ENCODE data around the gene RPS6KA2.
"Not testable (repeated sequence)": the region's sequence is repeated elsewhere in the genome, so short reads cannot be mapped to it uniquely, and the experiment has no call there.

The RPS6KA2 gene

DNA sequence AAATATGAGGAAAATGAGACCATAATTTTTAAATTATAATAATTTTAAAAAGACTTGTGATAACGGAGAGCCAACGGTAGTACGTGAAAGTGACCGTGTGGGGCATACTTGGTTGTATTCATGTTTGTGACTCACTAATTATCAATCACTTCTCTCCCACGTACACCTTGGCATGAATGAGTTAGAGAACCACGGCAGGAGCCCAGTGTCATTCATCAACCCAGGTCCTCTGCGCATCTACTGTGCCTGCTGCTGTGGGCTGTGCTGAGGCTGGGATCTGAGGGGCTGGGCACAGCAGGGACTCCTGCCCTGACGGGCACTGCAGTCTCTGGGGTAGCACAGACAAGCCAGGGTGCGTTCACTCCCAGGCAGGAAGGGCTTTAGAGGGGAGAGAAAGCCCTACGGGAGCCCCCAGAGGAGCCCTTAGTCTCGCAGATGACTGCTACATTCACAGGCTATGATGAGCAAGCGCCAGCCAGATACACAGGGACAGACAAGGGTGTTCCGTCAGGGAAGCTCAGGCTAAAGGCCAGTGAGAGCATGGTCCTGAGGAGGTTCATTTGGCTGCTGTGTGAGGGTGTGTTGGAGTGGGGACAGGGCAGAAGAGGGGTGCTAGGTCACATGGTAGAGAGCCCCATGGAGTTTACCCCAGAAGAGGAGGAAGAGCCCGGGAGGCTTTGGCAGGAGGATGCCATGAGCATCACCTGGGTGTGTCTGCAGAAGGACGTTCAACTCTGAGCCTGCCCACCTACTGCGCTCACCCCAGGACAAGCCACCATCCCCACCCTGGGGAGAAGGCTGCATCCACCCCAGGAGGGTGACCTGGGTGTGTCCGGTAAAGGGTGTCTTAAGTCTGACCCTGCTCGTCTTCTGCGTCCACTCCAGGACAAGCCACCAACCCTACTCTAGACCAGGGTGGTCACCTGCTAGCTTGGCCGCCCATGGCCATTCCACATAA, 8.2 kb upstream of the RPS6KA2 start:
- no peak for DNase-seq (ENCODE audit: low read depth)

- not testable (repeated sequence) for DNase-seq (ENCODE audit: low read depth)
Measured at GRCh38 chr6:166634581-166634980, 7.5 kb upstream of the RPS6KA2 start.

GRCh38 chr6:166633732-166634535, 6.9 kb upstream of the RPS6KA2 start:
- DNase-seq (ENCODE audit: low read depth): no peak

- no peak for DNase-seq (ENCODE audit: low read depth)
Measured at GRCh38 chr6:166632731-166633130, 5.7 kb upstream of the RPS6KA2 start.

DNA sequence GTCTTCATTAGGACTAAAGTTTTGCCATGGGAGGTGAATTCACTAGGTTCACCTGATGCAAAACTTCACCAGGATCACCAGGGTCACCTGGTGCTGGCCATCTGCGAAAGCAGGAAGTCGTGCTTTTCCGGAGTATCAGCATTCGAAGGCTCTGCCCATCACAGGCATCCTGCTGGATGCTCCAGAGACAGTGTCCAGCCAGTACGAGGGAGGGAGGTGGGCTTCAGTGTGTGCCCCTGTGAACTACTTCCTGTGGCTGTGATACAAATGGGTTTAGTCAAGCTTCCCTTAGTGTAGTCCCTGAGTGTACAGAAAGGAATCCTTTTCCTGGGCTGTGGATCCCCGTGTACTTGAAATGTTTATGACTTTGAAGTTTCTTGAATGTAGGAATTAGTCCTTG, 3.4 kb upstream of the RPS6KA2 start:
- no peak for DNase-seq (ENCODE audit: low read depth)

GRCh38 chr6:166629628-166630027, 2.6 kb upstream of the RPS6KA2 start:
- no peak for DNase-seq (ENCODE audit: low read depth)

DNA sequence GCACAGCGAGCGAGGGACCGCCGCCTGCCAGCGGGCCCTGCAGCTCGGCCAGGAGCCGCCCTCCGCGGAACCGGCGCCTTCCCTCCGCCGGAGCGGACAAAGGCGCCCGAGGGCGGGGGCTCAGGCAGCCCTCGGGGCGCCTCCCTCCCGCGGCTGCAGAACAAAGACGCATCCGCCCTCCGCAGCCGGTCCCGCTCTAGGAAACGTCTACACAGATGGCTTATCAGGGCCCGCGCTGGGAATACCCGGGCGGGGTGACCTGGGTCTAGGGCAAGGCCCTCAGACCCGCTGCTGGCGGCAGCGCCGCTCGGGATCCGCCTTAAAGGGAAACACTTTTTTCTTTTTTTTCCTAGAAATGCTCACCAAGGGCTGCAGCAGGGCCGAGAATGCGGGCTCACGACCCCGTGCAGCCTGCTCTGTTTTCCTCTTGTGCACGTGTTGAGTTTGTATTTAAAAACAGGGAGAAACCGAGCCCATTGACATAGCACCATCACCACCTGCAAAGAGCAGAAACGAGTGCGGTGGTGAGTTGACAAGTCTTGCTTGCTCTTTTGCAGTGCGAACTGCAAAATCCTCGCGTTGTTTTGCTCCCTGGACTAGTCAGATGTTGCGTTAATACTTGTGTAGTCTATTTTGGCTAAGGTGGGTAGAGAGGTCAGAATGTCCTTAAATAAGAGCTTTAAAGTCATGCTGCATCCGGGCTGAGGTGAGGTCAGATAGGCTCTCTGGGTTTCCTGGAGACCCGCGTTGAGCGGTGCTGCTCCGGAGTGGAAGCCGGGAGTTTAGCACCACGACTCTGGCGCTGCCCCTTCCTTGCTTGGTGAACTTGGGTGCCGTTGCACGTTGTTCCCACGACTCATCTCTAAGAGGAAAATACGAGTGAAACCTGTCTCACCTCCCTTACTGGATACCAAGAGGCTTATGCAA, 1.1 kb upstream of the RPS6KA2 start:
- DNase-seq (ENCODE audit: low read depth): peak; percentile 29

DNA sequence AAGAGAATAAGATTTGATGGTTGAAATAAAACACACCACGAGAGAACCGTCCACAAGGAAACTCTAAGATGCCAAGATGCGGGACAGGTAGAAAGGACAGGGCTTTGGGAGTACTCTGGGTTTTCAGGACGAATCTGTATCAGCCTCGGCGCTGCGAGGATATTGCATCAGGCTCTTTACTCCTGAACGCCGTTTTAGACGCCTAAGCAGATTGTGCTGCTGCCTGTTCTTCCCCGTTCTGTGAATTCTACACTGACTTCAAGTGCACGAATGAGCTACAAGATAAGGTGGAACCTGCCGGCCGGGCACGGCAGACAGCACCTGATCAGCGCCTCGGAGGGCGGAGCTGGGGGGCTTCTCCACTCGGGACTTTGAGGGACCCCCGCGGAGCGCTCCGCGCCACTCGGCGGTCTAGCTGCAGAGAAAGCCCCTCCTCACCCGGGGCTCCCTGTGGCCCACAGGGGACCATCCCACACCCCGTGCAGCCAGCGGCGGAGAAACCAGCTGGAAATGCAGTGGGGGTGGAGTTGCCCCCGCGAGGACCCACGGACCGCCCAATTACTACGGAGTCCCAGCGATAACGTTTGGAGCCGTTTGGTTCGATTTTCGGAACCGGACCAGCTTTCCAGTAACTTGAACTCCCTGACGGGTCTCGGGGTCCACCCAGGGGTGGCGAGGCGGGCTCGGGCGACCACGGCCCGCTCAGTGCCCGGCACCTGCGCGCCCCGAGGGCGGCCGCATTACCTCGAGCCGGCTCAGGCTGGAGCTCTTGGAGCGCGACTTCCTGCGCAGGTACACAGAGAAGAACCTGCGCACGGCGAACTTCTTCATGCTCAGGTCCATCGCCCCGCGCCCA, 646 bp downstream of the RPS6KA2 start:
- DNase-seq (ENCODE audit: low read depth): peak; percentile 10

DNA sequence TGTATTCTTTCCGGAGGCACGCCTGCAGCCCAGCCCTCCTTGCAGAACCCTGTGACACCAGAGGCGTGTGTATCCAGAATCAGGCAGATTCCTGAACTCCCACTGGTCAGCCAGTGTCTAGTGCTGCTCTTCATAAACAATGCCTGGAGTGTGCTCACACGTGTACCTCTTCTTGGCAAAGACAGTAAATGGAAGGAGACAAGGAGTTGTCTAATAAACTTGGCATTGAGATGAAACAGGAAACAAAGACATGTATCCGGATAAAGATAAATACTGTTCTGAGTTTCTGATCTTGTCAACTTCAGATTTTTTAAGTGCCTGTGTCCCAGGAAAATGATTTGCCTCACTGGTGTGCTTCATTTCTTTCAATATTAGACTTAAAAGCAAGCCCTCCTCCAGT, 1.7 kb downstream of the RPS6KA2 start:
- no peak for DNase-seq (ENCODE audit: low read depth)

GRCh38 chr6:166624275-166624674, 2.8 kb downstream of the RPS6KA2 start:
- DNase-seq (ENCODE audit: low read depth): no peak

GRCh38 chr6:166623318-166623717, 3.7 kb downstream of the RPS6KA2 start:
- no peak for DNase-seq (ENCODE audit: low read depth)

GRCh38 chr6:166621114-166621540, 5.9 kb downstream of the RPS6KA2 start:
- no peak for DNase-seq (ENCODE audit: low read depth)

DNA sequence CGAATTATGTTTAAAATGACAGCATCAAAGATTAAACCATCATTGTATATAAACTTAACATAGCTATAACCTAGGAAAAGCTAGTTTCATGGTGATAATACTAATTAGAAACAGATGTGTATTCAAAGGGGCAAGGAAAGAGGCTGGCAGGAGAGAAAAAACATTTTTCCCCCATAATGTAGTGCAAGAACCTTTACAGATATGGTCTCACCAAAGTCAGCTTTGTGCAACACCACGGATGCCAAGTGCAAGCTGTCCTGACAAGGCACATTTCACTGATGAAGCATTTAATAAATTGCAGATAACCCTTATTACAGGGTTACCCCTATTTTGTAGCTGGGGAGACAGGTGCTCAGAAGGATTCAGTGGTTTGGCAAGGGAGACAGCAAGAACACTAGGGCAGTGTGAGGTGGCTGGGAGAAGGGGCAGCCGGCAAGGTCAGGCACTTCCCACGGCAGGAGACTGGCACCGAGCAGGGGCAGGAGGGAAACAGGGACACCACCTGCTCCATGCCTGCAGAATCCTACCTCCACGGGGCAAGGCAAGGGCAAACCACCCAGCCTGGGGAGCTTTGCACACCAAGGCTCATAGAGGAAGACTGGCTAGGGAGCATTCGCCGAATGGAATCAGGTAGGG, 6.5 kb downstream of the RPS6KA2 start:
- no peak for DNase-seq (ENCODE audit: low read depth)

DNA sequence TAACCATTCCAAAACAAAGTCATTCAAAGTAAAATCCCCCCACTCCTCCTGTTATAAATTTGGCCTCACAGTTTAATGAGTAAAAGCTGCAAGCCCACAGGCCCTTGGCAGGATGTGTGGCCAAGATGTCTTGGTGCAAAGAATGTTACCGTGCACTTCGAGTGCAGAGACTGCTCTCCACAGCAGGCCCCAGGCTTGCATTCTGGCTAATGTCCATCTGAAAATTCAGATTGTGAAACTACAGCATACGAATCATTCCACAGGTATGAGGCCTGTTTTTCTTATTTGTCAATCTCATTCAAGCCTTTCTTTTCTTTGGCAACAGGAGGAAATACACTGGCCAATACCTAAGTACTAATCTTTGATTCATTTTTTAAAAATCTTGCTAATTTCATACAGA, 7.1 kb downstream of the RPS6KA2 start:
- DNase-seq (ENCODE audit: low read depth): no peak

DNA sequence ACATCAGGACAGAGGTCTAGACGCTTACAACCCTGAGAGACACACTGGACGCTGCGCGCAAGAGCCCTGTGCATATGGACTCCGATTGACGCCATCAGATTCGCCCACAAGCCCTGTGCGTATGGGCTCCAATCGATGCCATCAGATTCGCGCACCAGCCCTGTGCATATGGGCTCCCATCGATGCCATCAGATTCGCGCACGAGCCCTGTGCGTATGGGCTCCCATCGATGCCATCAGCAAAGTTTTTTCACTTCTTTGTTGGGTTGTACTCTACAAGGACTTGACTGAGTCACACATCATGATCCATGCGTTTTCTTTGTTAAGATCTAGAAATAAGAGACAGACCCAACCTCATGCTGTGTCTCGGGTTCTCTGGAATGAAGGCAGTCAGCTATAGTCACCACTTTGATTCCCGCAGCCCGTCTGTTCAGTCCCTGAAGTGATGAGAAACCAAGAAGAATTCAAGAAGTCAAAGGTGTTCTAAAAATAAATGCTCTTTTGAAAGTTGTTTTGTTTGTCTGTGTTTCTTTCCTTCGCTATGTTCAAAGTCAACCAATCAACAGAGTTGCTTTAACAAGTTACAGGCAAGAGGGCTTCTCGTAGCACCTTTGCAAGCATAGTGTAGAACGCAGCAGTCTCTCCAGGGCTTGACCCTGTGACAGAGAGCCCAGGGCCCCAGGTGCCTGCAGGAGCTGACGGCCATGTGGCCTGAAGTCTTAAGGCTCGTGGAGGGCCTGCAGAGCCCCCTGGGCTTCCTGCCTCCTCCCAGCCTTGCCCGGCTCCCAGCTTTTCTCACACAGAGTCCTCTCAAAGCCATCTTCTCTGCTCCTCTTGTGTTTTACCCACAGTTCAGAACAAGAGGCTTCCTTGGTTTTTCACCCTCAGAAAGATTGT, 7.9 kb downstream of the RPS6KA2 start:
- no peak for DNase-seq (ENCODE audit: low read depth)

DNA sequence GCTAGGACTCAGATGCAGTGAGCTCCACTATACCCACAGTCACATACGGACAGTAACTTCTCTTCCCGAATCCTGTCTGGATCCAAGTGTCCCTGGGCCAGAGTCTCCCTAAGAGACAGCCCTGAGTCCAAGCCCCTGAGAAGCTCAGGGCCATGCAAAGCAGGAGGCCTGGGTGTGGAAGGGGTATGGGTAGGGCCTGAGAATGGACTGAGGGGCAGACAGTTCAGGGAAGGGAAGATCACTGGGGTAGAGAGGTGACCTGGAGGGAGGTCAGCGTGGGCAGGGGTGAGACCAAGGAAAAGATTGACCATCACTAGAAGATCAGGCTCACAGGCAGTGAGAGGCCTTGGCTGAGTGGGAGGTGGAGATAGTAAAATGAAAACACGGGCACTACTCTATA, 8.8 kb downstream of the RPS6KA2 start:
- no peak for DNase-seq (ENCODE audit: low read depth)

DNA sequence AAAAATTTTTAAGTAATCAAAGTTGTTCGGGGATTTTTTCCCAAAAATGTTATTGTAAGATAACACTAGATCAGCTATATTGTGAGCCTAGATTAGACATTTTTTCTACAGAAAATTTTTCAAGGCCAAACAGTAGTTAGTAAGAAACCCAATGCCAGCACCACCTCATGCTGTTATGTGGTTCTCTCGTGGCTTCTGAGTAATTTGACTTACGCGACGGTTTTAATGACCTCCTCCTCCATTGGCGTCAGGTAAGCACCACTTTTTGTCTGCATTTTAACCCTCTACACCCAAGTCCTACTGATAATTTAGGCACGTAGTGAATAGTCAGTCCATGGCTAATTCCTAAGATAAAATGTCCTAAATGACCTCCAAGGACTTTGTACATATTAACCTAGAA, 9.7 kb downstream of the RPS6KA2 start:
- no peak for DNase-seq (ENCODE audit: low read depth)

- no peak for DNase-seq (ENCODE audit: low read depth)
Measured at GRCh38 chr6:166616261-166617238, 10.5 kb downstream of the RPS6KA2 start.
